ENCODE data around the gene RNF123.

RNF123 gene

GRCh38 chr3:49705390-49705960 lies 16.1 kb downstream of the RNF123 start:
- DNase-seq = no peak

DNA sequence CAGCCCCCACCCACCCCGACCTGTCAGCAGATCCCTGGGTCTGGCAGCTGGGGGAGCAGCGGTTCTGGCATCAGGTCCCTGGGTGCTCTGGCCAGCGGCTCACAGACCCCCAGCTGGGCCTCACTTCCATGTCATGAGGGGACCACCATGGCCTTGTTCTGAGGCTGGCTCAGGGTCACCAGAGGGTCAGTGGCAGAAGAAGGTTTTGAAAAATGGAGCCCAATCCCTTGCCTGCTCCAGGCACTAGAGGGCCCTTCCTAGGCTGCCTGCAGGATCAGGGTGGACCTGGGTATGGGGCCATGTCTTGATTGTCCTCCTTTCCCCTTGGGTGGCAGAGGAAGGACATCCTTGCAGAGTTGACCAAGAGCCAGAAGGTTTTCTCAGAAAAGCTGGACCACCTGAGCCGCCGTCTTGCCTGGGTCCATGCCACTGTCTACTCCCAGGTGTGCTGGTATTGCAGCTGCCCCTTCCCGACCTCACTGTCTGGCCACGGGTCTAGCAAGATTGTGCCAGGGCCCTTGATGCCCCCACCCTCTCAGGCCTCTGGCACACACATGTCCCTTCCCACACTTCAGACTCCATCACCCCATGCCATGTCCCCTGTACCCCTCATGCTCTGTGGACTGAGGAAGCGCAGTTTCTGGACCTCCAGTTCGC lies 17.2 kb downstream of the RNF123 start:
- no peak for DNase-seq

- DNase-seq = no peak
These were observed 17.7 kb downstream of the RNF123 start for GRCh38 chr3:49707113-49707480.

GRCh38 chr3:49709852-49710251 lies 20.5 kb downstream of the RNF123 start:
- DNase-seq = no peak

DNA sequence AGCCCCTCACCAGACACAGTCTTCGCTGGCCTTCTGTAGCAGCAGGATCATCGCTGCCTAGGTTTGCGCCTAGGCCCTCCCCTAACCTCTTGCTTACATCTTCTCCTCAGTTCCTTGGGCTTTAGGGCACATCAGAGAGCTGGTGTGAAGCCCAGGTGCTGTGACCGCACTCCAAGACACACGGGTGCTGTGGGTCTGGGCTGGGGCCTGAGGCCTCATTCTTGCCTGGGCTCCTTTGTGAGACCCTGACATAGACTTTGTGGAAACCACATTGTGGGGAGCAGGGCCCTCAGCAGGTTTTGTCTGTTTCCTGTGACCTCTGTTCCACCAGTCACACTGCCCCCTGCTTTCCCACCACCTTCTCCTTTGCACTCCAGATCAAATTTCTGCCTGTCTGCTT lies 22.1 kb downstream of the RNF123 start:
- no peak for DNase-seq

GRCh38 chr3:49712166-49712565 lies 22.8 kb downstream of the RNF123 start:
- DNase-seq = no peak

GRCh38 chr3:49712631-49713317 lies 23.4 kb downstream of the RNF123 start:
- no peak for DNase-seq

GRCh38 chr3:49713336-49714105 lies 24.2 kb downstream of the RNF123 start:
- DNase-seq = no peak

DNA sequence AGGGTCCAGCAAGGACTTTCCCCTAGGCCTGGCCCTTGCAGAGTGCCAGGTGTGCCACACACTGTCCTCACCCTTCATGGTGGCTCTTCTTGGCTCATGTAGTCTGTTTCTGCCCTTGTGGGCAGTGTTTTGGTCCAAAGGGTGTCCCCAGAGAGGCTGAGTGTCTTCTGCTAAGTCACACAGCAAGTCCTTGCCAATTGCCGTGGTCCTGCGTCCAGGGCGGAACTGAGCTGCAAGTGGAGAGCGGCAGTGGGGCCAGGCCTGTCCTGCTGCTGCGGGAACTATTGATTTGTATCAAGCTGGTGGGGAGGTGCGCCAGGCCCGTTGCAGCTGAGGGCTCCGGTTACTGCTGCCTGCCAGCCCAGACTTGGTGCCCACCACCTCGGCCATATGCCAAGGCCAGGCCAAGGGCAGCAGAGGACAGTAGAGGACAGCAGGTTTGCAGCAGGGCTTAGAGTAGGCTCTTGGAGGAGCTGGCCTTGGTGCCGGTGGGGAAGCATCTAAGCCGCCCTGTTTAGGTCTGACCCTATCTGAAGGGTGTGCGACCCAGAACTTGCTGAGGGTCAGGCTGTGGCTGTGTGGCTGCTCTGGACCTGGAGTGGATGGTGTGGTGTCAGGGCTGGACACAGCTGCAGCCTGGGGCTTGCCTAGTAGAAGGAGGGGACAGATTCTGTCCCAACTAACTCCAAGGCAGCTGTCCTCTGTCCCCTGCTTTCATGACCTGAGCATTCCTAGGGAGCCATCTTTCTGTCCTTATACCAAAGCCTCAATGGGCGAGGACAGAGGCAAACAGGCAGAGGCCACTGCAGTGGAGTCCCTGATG lies 25.6 kb downstream of the RNF123 start:
- DNase-seq = no peak

GRCh38 chr3:49715611-49716121 lies 26.3 kb downstream of the RNF123 start:
- no peak for DNase-seq

GRCh38 chr3:49716169-49716568 lies 26.8 kb downstream of the RNF123 start:
- DNase-seq = no peak

GRCh38 chr3:49716691-49717210 lies 27.4 kb downstream of the RNF123 start:
- no peak for DNase-seq

DNA sequence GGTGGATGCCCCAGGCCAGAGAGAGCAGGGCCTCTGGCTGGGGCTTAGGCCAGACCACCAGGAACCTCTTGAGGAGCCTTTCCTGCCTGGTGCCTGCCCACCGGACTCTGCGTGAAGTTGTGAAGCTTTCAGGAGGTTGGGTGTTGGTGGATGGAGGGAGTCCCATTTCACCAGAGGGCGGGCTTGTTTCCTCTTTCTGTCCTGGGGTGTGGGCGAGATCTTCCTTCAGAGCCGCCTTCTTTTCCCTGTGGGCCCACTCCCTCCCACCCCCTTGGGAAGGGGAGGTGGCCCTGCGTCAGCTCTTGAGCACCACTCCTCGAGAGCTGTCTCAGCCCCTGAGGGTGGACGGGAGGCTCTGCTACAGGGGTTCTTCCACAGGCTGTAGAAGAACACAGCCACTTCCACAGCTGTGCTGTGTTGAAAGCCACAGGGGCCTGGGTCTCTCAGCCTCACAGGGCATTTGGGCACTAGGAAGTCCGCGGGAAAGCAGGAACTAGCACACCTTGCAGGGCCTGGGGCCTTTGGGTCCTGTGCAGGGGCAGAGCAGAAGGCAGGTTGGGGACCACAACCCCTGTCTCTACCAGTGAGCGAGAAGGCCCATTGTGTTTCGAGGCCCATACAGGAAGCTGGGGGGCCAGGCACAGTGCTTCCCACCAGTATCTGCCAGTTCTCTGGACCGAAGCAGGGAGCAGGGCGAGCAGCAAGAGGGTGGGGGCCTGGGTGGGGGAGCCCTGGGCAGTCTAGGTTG lies 28.0 kb downstream of the RNF123 start:
- no peak for DNase-seq

DNA sequence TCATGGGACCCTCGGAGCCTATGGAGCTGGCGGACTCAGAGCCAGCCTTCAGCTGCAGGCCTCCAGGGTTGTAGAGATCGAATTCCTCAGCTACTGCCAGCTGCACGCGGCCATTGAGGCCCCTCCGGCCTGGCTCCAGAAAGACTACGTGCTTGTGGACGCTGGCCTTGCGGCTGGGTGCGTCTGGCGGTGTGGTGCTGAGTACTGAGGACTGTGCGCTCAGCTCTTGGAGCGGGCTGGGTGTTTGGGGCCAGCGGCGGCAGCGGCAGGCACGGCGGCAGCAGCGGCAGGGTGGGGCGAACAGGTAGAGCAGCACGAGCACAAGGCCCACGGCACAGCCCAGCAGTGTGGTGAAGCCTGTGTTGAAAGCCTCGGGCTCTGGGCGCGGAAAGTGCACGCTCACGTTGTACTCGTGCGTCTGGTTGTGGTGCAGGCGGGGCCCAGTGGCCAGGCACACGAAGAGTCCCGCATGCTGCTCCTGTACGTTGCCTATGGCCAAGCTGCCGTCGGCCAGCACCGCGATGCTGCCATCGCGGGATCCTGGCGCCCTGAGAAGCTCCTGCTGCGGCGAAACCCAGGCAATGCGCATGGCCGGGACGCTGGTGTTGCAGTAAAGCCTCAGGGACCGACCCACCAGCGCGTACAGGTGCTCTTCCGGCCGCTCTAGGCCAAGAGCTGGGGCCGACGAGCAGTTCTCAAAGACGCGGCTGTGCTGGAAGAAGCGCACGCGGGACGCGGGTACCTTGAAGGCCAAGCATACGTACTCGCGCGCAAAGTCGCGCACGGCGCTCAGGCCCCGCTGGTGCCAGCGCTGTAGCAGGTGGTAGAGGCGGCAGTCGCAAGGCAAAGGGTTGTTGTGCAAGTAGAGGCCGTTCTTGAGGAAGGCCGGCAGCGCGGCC lies 28.9 kb downstream of the RNF123 start:
- DNase-seq = peak in 1 of 3 experiments; percentile 20

DNA sequence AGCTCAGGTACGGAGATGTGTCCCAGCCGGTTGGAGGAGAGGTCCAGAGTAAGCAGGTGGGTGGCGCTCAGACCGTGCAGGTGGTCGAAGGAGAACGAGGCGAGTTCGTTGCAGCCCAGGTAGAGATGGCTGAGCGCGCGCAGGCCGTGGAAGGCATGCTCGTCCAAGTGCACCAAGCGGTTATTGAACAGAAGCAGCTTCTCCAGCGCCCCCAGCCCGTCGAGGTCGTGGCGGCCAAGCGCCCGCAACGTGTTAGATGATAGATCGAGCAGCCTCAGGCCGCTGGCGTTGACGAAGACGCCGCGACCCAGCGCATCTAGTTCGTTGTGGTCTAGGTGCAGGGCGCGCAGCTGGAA lies 29.5 kb downstream of the RNF123 start:
- DNase-seq = no peak

DNA sequence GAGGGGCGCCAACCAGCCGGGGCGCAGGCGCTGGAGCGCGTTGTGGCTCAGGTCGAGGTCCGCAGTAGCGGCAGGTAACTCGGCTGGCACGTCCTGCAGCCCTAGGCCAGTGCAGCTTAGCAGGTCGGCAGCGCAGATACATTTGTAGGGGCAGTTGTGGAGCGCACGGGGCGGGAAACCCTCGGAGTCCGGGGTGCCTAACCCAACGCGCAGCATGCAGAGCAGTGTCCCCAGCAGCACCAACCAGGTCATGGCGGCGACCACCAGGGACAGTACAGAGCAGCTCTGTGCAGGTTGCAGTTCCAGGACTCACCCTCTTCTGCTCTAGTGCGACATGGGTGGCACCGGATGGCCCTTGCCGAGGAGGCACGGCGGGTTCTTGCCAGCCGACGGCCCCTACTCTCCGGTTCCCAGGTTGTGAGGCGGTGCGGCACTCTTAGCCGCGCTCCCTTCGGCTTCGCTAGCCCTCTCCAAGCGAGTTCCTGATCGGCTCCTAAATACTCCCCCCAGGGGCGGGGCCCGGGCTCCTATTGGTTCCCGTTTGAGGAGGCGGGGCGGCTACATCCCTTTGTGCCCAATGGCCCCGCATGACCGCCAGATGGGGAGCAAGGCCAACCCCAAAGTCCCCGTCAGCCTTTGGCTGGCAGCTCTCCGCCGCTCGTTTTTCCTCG lies 30.0 kb downstream of the RNF123 start, which contains the start of gene AMIGO3:
AMIGO3 (minus strand) TSS at position 471 of the 671 bp plus-strand sequence; CDS start at position 252, 219 bp downstream.
- DNase-seq = peak in 2 of 3 experiments; percentile 4 to 83

DNA sequence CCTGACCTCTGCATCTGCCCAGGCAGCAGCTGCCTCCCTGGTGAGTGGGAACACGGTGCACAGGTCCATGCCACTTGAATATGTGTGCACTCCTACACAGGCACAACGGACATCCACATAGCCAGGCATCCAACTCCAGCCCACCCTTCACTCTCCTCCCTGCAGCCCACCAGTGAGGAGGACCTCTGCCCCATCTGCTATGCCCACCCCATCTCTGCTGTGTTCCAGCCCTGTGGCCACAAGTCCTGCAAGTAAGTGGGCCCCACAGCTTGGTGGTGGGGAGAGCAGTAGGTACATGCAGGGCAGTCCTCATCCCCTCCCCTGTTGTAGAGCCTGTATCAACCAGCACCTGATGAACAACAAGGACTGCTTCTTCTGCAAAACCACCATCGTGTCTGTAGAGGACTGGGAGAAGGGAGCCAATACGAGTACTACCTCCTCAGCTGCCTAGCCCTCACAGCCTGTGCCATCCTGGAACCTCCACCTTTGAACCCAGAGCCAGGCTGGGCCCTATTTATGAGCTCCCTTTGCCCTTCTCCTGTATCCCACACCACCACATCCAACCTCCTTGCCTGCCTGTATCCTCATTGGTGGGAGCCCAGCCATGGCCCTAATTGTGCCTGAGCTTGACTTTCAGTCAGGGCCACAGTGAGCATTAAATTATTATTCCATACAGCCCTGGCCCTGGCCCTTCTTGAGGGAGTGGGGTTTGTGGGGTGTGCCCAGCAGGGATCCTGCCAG lies 31.7 kb downstream of the RNF123 start:
- DNase-seq = no peak

DNA sequence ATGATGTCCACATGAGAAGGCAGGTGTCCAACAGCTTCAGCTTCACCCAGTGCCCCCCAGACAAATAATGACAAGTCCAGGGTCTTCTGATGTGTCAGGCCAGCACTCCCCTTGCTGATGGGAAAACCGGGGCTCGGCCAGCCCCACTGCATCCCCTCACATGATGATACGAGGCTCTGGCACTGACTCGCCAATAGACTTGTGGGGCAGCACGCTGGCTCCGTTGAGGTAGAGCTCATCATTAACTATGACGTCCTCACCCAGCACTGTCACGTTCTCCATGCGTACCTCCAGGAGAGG lies 32.2 kb downstream of the RNF123 start:
- DNase-seq = no peak

Data from NCI-H1417 (cell line).